ENCODE results near the gene KLHDC4. TPM values are rescaled to one million over a fixed set of nuclear protein-coding genes. Genes with fewer than 3 reads are reported as not detected.

KLHDC4 gene
- total and polyA plus RNA-seq, 9 of the 15 experiments (the other 6 are each of a cell fraction or from before 2014, with no cell fraction given), result 1.3 to 68.1 (median 32.8) TPM

GRCh38 chr16:87806641-87807546, 41.1 kb upstream of the KLHDC4 start (continued):
- TF ChIP-seq MBD1 (CRISPR knock-in tag; IDR thresholded peaks at IDR 0.05) (no peak), MAFK (IDR thresholded peaks at IDR 0.05; ENCODE audit: low read length) (no peak), ETS1 (conservative IDR thresholded peaks at IDR 0.05; ENCODE audit: control insufficient read depth, low read depth, low read length) (no peak), MTF1 (CRISPR knock-in tag; IDR thresholded peaks at IDR 0.05; ENCODE audit: borderline replicate concordance) (no peak), ZBTB33 (CRISPR knock-in tag; IDR thresholded peaks at IDR 0.05) (no peak), ZNF717 (CRISPR knock-in tag; IDR thresholded peaks at IDR 0.05) (no peak), MGA (IDR thresholded peaks at IDR 0.05) (peak; percentile 72), GTF2E2 (tag; IDR thresholded peaks at IDR 0.05) (no peak), ZNF780A (CRISPR knock-in tag; IDR thresholded peaks at IDR 0.05) (no peak), ZNF764 (CRISPR knock-in tag; IDR thresholded peaks at IDR 0.05; ENCODE audit: low read depth) (no peak)
